IMR-90 (cell line): ENCODE results near the gene MAT2B. TPM values are rescaled to one million over a fixed set of nuclear protein-coding genes. Genes with fewer than 3 reads are reported as not detected.
A peak's percentile ranks its signal among the peaks of the same experiment; 100 is the strongest.

Experiments used
- ATAC-seq: fragments of 200-7000 bp; cut with Tn5 transposase; 2 replicates; pipeline ENCODE4 v1.9.1; 2020; ENCODE audit warnings: low read depth, mild to moderate bottlenecking, moderate library complexity
- BruUV-seq: library from RNA; stranded (reverse); fragments of 400-500 nt; replicated peaks from 2 replicates; lab custom pipeline; 2021; lab: Mats Ljungman, UMichigan
- CTCF ChIA-PET: fragments of 300-600 bp; formaldehyde crosslinking; extraction: SDS; loops from one replicate; lab custom pipeline; 2021; ENCODE audit warnings: antibody characterized with exemption; lab: Yijun Ruan, JAX
- POLR2A ChIA-PET: fragments of 300-600 bp; sonication (Branson Sonifier 250); formaldehyde crosslinking; loops from one replicate; lab custom pipeline; 2022; ENCODE audit warnings: antibody characterized with exemption; ENCODE audit not compliant: unreplicated experiment; lab: Charles Lee
- DNase-seq: peaks from one replicate; pipeline ENCODE4 v3.0.0; 2013
- H2AFZ ChIP-seq: replicated peaks from 2 replicates; pipeline ENCODE3; 2013; ENCODE audit warnings: low read length, mild to moderate bottlenecking; ENCODE audit not compliant: poor library complexity
- H2AK5ac ChIP-seq: 2 replicates; pipeline ENCODE4 v1.6.1; 2013; ENCODE audit warnings: low read depth, low read length, inconsistent platforms
- H2AK9ac ChIP-seq: replicated peaks from 2 replicates; pipeline ENCODE3; 2013; ENCODE audit warnings: mild to moderate bottlenecking, low read depth, low read length, moderate library complexity; ENCODE audit not compliant: poor library complexity
- H2BK120ac ChIP-seq: 2 replicates; pipeline ENCODE4 v1.6.1; 2013; ENCODE audit warnings: low read depth, low read length, inconsistent platforms
- H2BK15ac ChIP-seq: 3 replicates; pipeline ENCODE4 v1.6.1; 2013; ENCODE audit warnings: low read depth, low read length, inconsistent platforms
- H2BK20ac ChIP-seq: 2 replicates; pipeline ENCODE4 v1.6.1; 2013; ENCODE audit warnings: low read depth, mild to moderate bottlenecking, inconsistent platforms, low read length, moderate library complexity
- H2BK5ac ChIP-seq: 2 replicates; pipeline ENCODE4 v1.6.1; 2013; ENCODE audit warnings: mild to moderate bottlenecking, low read depth, low read length, inconsistent platforms; ENCODE audit not compliant: poor library complexity, severe bottlenecking
- H3K14ac ChIP-seq: replicated peaks from 2 replicates; pipeline ENCODE4 v1.6.1; 2013; ENCODE audit warnings: low read depth, low read length, inconsistent platforms
- H3K18ac ChIP-seq: 2 replicates; pipeline ENCODE4 v1.6.1; 2013; ENCODE audit warnings: low read depth, low read length, control low read depth
- H3K23ac ChIP-seq: 2 replicates; pipeline ENCODE4 v1.6.1; 2013; ENCODE audit warnings: low read depth, low read length, inconsistent platforms
- H3K27ac ChIP-seq: 2 replicates; pipeline ENCODE4 v1.5.1; 2013; ENCODE audit warnings: mild to moderate bottlenecking, control low read depth, low read length; ENCODE audit not compliant: insufficient read depth
- H3K27me3 ChIP-seq: 2 replicates; pipeline ENCODE4 v1.6.1; 2013; ENCODE audit warnings: low read length; ENCODE audit not compliant: control insufficient read depth, insufficient read depth
- H3K36me3 ChIP-seq: 2 replicates; pipeline ENCODE4 v1.6.1; 2013; ENCODE audit warnings: low read length, mixed read lengths; ENCODE audit not compliant: control insufficient read depth, insufficient read depth
- H3K4ac ChIP-seq: 2 replicates; pipeline ENCODE4 v1.6.1; 2013; ENCODE audit warnings: low read depth, low read length, inconsistent platforms
- H3K4me1 ChIP-seq: 2 replicates; pipeline ENCODE4 v1.6.1; 2013; ENCODE audit warnings: low read length, mixed read lengths; ENCODE audit not compliant: control insufficient read depth, insufficient read depth
- H3K4me2 ChIP-seq: 2 replicates; pipeline ENCODE4 v1.6.1; 2013; ENCODE audit warnings: low read depth, mild to moderate bottlenecking, control low read depth, low read length, moderate library complexity
- H3K4me3 ChIP-seq: 2 replicates; pipeline ENCODE4 v1.5.1; 2013; ENCODE audit warnings: low read depth, mild to moderate bottlenecking, control low read depth, low read length, moderate library complexity; ENCODE audit not compliant: insufficient read depth
- H3K56ac ChIP-seq: 2 replicates; pipeline ENCODE4 v1.6.1; 2013; ENCODE audit warnings: low read length, inconsistent platforms; ENCODE audit not compliant: insufficient read depth; ENCODE audit errors: extremely low read depth
- H3K79me1 ChIP-seq, 2 experiments: 2 replicates each; pipeline ENCODE4 v1.6.1; 2013; ENCODE audit warnings: low read length in 2 of 2, inconsistent platforms in 1 of 2, low read depth in 1 of 2
- H3K9ac ChIP-seq: 2 replicates; pipeline ENCODE4 v1.6.1; 2013; ENCODE audit warnings: low read depth, low read length, control low read depth
- H3K9me1 ChIP-seq: 2 replicates; pipeline ENCODE4 v1.6.1; 2013; ENCODE audit warnings: low read length, inconsistent platforms; ENCODE audit not compliant: insufficient read depth
- H3K9me3 ChIP-seq: 2 replicates; pipeline ENCODE4 v1.6.1; 2013; ENCODE audit warnings: low read length; ENCODE audit not compliant: control insufficient read depth, insufficient read depth
- H4K20me1 ChIP-seq: 2 replicates; pipeline ENCODE4 v1.6.1; 2013; ENCODE audit warnings: low read length, inconsistent platforms; ENCODE audit not compliant: insufficient read depth
- H4K5ac ChIP-seq: 2 replicates; pipeline ENCODE4 v1.6.1; 2013; ENCODE audit warnings: mild to moderate bottlenecking, low read depth, low read length, control low read depth
- H4K8ac ChIP-seq, 2 experiments: 2 replicates each; pipeline ENCODE4 v1.6.1; 2013; ENCODE audit warnings: low read depth in 2 of 2, low read length in 2 of 2, control low read depth in 1 of 2, inconsistent platforms in 1 of 2
- H4K91ac ChIP-seq: 2 replicates; pipeline ENCODE4 v1.6.1; 2013; ENCODE audit warnings: low read depth, low read length, inconsistent platforms; ENCODE audit not compliant: insufficient read depth
- BHLHE40 ChIP-seq: fragments of 150-350 bp; IDR thresholded peaks from 2 replicates; pipeline ENCODE4 v1.6.1; 2016; ENCODE audit warnings: mild to moderate bottlenecking, low read depth, low read length
- FOS ChIP-seq: fragments of 150-350 bp; IDR thresholded peaks from 2 replicates; pipeline ENCODE4 v1.6.1; 2016; ENCODE audit warnings: low read depth, low read length
- MAFK ChIP-seq: IDR thresholded peaks from 2 replicates; pipeline ENCODE4 v1.6.1; 2012; ENCODE audit warnings: low read depth, low read length, improper control_type of control experiment
- MAZ ChIP-seq: IDR thresholded peaks from 2 replicates; pipeline ENCODE4 v1.6.1; 2012; ENCODE audit warnings: low read depth, mild to moderate bottlenecking, low read length, improper control_type of control experiment, moderate library complexity, borderline replicate concordance
- MXI1 ChIP-seq: IDR thresholded peaks from 2 replicates; pipeline ENCODE4 v1.6.1; 2012; ENCODE audit warnings: low read depth, mild to moderate bottlenecking, low read length, moderate library complexity, borderline replicate concordance
- NFE2L2 ChIP-seq: fragments of 150-350 bp; IDR thresholded peaks from 2 replicates; pipeline ENCODE4 v1.6.1; 2016; ENCODE audit warnings: low read depth, mild to moderate bottlenecking, low read length
- RCOR1 ChIP-seq: IDR thresholded peaks from 2 replicates; pipeline ENCODE4 v1.6.1; 2012; ENCODE audit warnings: mild to moderate bottlenecking, low read length, improper control_type of control experiment; ENCODE audit not compliant: insufficient replicate concordance
- RFX5 ChIP-seq: IDR thresholded peaks from 2 replicates; pipeline ENCODE4 v1.8.0; 2012; ENCODE audit warnings: low read depth, mild to moderate bottlenecking, low read length, moderate library complexity
- SMC3 ChIP-seq: fragments of 150-350 bp; IDR thresholded peaks from 2 replicates; pipeline ENCODE4 v1.6.1; 2016; ENCODE audit warnings: low read depth, mild to moderate bottlenecking, antibody characterized with exemption, low read length, moderate library complexity
- WGBS, 2 experiments: methylation state at CpG; one replicate each; pipeline versions ENCODE4 v1.1.5 to v1.1.7; 2013; ENCODE audit warnings: missing lambda C conversion rate in 2 of 2; ENCODE audit not compliant: insufficient read length in 1 of 2; ENCODE audit errors: extremely low coverage in 2 of 2; 5-methylcytosine and 5-hydroxymethylcytosine counted together
- dilution Hi-C: fragments of 300-500 bp; cut with HindIII; formaldehyde crosslinking; loops from one replicate; pipeline ENCODE4 v1.14.3; 2018; ENCODE audit warnings: low sequenced_read_pairs; ENCODE audit not compliant: unreplicated experiment
- in situ Hi-C: fragments of 300-500 bp; cut with MboI; formaldehyde crosslinking; loops from 3 replicates; pipeline ENCODE4 v1.14.3; 2019; ENCODE audit warnings: low sequenced_read_pairs, inconsistent platforms, mixed read lengths
- intact Hi-C: fragments of 100-400 bp; cut with micrococcal nuclease; formaldehyde crosslinking; loops from 2 replicates; pipeline ENCODE4 v1.10.0; 2022
- polyA plus RNA-seq, 3 experiments: library from polyadenylated mRNA; depleted of rRNA; stranded (reverse); fragments of >200 nt; gene quantifications; 2 replicates each; pipeline ENCODE4 v1.2.3, GENCODE V29; 2012; ENCODE audit warnings: low replicate concordance in 1 of 3
- total RNA-seq: library from RNA; depleted of rRNA; stranded (reverse); fragments of >200 nt; gene quantifications from 2 replicates; pipeline ENCODE4 v1.2.3, GENCODE V29; 2012

The MAT2B gene
- total and polyA plus RNA-seq, 2 of the 4 experiments (the other 2 are of a cell fraction) = 41.7 to 80.3 TPM

GRCh38 chr5:163459819-163460561, 45.4 kb upstream of the MAT2B start, which contains the start of gene NUDCD2 (continued):
- no peak for TF ChIP-seq RCOR1
- no peak for TF ChIP-seq MAFK
- no peak for TF ChIP-seq MAZ

GRCh38 chr5:163460562-163461171, 44.8 kb upstream of the MAT2B start, which contains the start of gene HMMR:
Gene HMMR, plus strand, starts transcription at chr5:163460632. Its CDS starts 61 bp downstream, at chr5:163460693.
- BruUV-seq = TSS peak; percentile 96
- peak within 1 kb of the TSS; percentile 95 for H3K18ac ChIP-seq
- TF ChIP-seq FOS = no peak
- no peak for TF ChIP-seq NFE2L2
- no peak for TF ChIP-seq SMC3
- no peak for TF ChIP-seq BHLHE40
- no peak for TF ChIP-seq RCOR1
- peak; percentile 75; the same call in 1 of the 2 replicates for TF ChIP-seq MXI1
- no peak for TF ChIP-seq RFX5
- peak; percentile 23 for DNase-seq
- intact Hi-C loops = loop anchor here (1.0 kb wide), 1 partner anchor 44 kb away; no protein-coding TSS in a partner anchor
- H3K27ac ChIP-seq = peak within 1 kb of the TSS; percentile 89
- H2AK9ac ChIP-seq = peak within 1 kb of the TSS; percentile 75
- H4K91ac ChIP-seq = peak within 1 kb of the TSS; percentile 95
- H3K27me3 ChIP-seq = no peaks in the 10 kb centered on the region
- peak within 1 kb of the TSS; percentile 96 for H3K14ac ChIP-seq
- peak within 1 kb of the TSS; percentile 99 for H3K56ac ChIP-seq
- no peaks in the 10 kb centered on the region for H3K36me3 ChIP-seq
- peak within 1 kb of the TSS; percentile 65 for H3K4me3 ChIP-seq
- H3K23ac ChIP-seq = peak within 1 kb of the TSS; percentile 97
- dilution Hi-C loops = no loop called here
- peak within 1 kb of the TSS; percentile 84 for H2BK120ac ChIP-seq
- H2BK5ac ChIP-seq = peak within 1 kb of the TSS; percentile 94
- peak within 1 kb of the TSS; percentile 96 for H3K4me2 ChIP-seq
- peaks cover 13 to 17% of the 10 kb centered on the region in 2 experiments; a peak in 3 of 4 replicates for H3K79me1 ChIP-seq
- no peak for ATAC-seq
- H2BK15ac ChIP-seq = peak within 1 kb of the TSS; percentile 89; the same call in 2 of the 3 replicates
- H3K4ac ChIP-seq = peak within 1 kb of the TSS; percentile 98
- no peaks in the 10 kb centered on the region for H3K9me1 ChIP-seq
- POLR2A ChIA-PET = interaction anchor here (0.6 to 0.7 kb wide), 4 partner anchors 15 to 318 kb away, joined by 3 to 4 read pairs (median 3); no protein-coding TSS in a partner anchor
- no peaks in the 10 kb centered on the region for H3K4me1 ChIP-seq
- in situ Hi-C loops = no loop called here
- peak within 1 kb of the TSS; percentile 48; the same call in 1 of the 2 replicates for H2BK20ac ChIP-seq
- H2AFZ ChIP-seq = peak within 1 kb of the TSS; percentile 89
- peak within 1 kb of the TSS; percentile 70 to 99 for H4K8ac ChIP-seq
- peak within 1 kb of the TSS; percentile 76 for H2AK5ac ChIP-seq
- no peaks in the 10 kb centered on the region for H4K20me1 ChIP-seq
- peak within 1 kb of the TSS; percentile 95 for H4K5ac ChIP-seq
- CTCF ChIA-PET = interaction anchor here (0.7 kb wide), 1 partner anchor 22 kb away, joined by 3 read pairs; no protein-coding TSS in a partner anchor
- 0% methylated on average over 6 of the region's 23 CpGs; no CpG with 5 or more reads in 1 of the 2 experiments for WGBS, 2 experiments
- H3K9me3 ChIP-seq = no peaks in the 10 kb centered on the region
- H3K9ac ChIP-seq = peak within 1 kb of the TSS; percentile 90
